D721Med (cell line): ENCODE data around the gene TNRC6A.

Source experiments
- DNase-seq: peaks from one replicate; pipeline ENCODE4 v3.0.0; 2011; ENCODE audit warnings: low spot score; ENCODE audit not compliant: insufficient read length
- FAIRE-seq: peaks from 2 replicates; lab custom pipeline; 2011; peaks lifted over from hg19 to GRCh38; lab: Jason Lieb, UNC
- CTCF ChIP-seq: IDR thresholded peaks from 2 replicates; pipeline ENCODE4 v1.5.1; 2012; ENCODE audit warnings: mild to moderate bottlenecking, control low read depth; ENCODE audit not compliant: insufficient read depth; ENCODE audit errors: missing control alignments

Gene TNRC6A

GRCh38 chr16:24848065-24848464, 118.6 kb downstream of the TNRC6A start:
- no peak for FAIRE-seq
- no peak for DNase-seq
- no peak for TF ChIP-seq CTCF

DNA sequence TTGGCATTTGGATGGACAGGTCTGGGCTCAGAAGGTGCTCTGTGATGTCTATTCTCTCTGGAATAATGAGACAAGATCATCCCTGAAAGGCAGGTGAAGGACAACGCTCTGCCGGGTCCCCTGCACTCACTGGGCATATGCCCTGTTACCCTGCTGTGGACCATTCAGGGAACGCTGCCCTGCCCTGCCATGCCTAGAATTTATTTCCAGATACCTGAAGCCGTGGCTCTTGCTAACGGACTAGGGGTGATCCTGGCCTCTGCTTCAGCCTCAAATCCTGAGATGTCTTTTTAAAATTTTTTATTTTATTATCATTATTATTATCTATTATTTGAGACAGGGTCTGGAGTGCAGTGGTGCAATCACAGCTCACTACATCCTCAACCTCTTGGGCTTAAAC, 120.2 kb downstream of the TNRC6A start:
- no peak for TF ChIP-seq CTCF
- FAIRE-seq (no peak), DNase-seq (no peak)

- no peak for TF ChIP-seq CTCF
- no peak for FAIRE-seq
- no peak for DNase-seq
Observed at GRCh38 chr16:24850289-24850938, 121.0 kb downstream of the TNRC6A start.

GRCh38 chr16:24851700-24852099, 122.2 kb downstream of the TNRC6A start:
- DNase-seq (no peak), FAIRE-seq (no peak)
- no peak for TF ChIP-seq CTCF

GRCh38 chr16:24852281-24852721, 122.8 kb downstream of the TNRC6A start:
- DNase-seq (no peak), FAIRE-seq (no peak)
- TF ChIP-seq CTCF, result no peak

DNA sequence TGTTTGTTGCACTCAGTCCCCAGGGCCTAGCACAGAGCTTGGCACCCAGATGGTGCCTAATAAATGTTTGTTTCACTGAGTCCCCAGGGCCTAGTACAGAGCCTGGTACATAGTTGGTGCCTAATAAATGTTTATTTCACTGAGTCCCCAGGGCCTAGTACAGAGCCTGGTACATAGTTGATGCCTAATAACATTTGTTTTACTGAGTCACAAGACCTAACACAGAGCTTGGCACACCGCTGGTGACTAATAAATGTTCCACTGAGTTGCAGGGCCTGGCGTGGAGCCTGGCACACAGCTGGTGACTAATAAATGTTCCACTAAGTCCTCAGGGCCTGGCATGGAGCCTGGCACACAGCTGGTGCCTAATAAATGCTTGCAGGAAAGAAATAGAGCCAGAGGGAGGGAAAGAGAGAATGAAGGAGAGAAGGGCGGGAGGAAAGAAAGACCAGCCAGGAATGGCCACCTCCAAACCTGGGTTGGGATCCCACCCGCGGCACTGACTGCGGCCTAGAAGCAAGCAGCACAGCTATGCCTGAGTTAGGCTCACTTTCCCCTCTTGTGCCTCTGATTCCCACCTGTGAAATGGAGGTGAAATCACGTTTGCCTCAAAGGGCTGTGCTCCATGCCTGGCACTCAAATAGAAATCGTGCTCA, 123.8 kb downstream of the TNRC6A start:
- TF ChIP-seq CTCF, result no peak
- FAIRE-seq, result no peak

DNA sequence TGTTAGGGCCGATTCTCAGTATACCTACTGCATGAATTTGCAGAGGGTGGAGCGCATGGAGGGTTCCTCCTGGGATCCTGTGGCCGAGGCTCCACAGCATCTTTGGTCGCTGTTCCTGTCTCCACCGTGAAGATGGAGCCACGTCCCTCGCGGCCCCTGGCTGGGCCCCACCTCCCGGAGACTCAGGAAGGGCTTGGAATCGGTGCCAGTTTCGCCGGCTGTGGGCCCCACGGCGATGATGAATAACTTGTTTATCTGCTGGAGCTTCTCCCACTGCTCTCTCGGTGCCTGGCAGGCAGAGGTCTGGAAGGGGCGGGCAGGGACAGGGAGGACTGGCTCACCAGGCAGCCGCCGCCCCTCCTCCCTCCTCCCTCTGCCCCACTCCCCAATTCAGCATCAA, 124.4 kb downstream of the TNRC6A start:
- no peak for TF ChIP-seq CTCF
- FAIRE-seq, result no peak
- no peak for DNase-seq

More for the DNA sequence above, 123.8 kb downstream of the TNRC6A start:
- DNase-seq, result no peak
